Fibroblast of the conjunctiva (primary cell): ENCODE results near the gene SLC25A40.
"Not testable (repeated sequence)": the region's sequence is repeated elsewhere in the genome, so short reads cannot be mapped to it uniquely, and the experiment has no call there.

Experiments used
- DNase-seq: peaks from one replicate; pipeline ENCODE4 v3.0.0-alpha.2; 2010; ENCODE audit warnings: low read depth

Gene SLC25A40

GRCh38 chr7:87876040-87876868, at the start of gene SLC25A40, which contains the start of gene DBF4:
Gene SLC25A40 (minus strand): TSS chr7:87876360. CDS start chr7:87858727, 17,633 bp downstream.
Gene DBF4 (plus strand): TSS chr7:87876493. CDS start chr7:87876733, 240 bp downstream.
- peak; percentile 88 for DNase-seq

DNA sequence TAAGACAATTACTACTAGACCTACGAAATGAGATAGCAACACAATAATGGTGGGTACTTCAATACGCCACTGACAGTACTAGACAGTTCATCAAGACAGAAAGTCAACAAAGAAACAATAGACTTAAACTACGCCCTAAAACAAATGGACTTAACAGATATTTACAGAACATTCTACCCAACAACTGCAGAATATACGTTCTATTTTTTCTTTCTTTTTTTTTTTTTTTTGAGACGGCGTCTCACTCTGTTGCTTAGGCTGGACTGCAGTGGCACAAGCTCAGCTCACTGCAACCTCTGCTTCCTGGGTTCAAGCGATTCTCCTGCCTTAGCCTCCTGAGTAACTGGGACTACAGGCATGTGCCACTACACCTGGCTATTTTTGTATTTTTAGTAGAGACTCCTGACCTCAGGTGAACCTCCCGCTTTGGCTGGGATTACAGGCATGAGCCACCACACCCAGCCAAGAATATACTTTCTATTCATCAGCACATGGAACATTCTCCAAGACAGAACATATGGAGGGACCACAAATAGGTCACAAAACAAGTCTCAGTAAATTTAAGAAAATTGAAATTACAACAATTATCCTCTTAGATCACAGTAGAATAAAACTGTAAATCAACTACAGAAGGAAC, 46.7 kb upstream of the SLC25A40 start:
- DNase-seq: not testable (repeated sequence)

GRCh38 chr7:87920578-87920977, 44.4 kb upstream of the SLC25A40 start:
- no peak for DNase-seq

DNA sequence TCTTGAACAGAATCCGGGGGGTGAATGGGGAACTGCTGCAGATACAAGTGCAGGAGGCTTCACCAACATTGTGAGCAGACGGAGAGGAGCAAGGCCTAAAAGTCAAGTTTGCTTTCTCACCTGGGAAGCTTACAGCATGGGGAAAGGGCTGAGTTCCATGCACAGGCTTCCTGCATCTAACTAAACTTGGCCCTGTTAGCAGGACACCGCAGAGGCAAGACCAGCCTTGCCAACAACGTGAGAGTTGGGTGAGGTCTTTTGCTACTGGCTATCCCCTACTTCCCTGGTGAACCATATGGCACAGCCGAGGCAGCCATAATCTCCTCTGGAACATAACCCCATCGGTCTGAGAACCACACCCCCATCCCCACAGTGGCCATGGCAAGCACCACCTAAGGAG, 43.7 kb upstream of the SLC25A40 start:
- no peak for DNase-seq

DNA sequence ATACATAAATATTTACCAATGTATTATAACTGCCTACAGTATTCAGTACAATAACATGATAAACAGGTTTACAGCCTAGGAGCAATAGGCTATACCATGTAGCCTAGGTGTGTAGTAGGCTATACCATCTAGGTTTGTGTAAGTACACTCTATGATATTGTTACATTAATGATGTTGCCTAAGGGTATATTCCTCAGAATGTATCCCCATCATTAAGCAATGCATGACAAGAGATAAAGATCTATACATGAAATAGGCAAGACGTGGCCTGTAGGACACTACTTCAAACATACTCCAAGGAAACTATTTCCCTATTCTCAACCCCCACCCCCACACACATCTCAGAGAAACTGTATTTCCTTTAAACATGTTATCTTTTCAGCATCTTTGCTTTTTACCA, 42.6 kb upstream of the SLC25A40 start:
- DNase-seq: no peak

- no peak for DNase-seq
Observed at GRCh38 chr7:87912121-87912520, 36.0 kb upstream of the SLC25A40 start.

GRCh38 chr7:87908814-87909213, 32.7 kb upstream of the SLC25A40 start:
- DNase-seq: not testable (repeated sequence)

- DNase-seq: not testable (repeated sequence)
Observed at GRCh38 chr7:87907136-87907906, 31.2 kb upstream of the SLC25A40 start.

- no peak for DNase-seq
Observed at GRCh38 chr7:87899255-87899654, 23.1 kb upstream of the SLC25A40 start.

GRCh38 chr7:87895363-87895762, 19.2 kb upstream of the SLC25A40 start:
- no peak for DNase-seq

- DNase-seq: peak; percentile 21
Observed at GRCh38 chr7:87886875-87887274, 10.7 kb upstream of the SLC25A40 start.

- no peak for DNase-seq
Observed at GRCh38 chr7:87885018-87885417, 8.9 kb upstream of the SLC25A40 start.

- DNase-seq: no peak
Observed at GRCh38 chr7:87882151-87882937, 6.2 kb upstream of the SLC25A40 start.

- DNase-seq: no peak
Observed at GRCh38 chr7:87878208-87878735, 2.1 kb upstream of the SLC25A40 start.

DNA sequence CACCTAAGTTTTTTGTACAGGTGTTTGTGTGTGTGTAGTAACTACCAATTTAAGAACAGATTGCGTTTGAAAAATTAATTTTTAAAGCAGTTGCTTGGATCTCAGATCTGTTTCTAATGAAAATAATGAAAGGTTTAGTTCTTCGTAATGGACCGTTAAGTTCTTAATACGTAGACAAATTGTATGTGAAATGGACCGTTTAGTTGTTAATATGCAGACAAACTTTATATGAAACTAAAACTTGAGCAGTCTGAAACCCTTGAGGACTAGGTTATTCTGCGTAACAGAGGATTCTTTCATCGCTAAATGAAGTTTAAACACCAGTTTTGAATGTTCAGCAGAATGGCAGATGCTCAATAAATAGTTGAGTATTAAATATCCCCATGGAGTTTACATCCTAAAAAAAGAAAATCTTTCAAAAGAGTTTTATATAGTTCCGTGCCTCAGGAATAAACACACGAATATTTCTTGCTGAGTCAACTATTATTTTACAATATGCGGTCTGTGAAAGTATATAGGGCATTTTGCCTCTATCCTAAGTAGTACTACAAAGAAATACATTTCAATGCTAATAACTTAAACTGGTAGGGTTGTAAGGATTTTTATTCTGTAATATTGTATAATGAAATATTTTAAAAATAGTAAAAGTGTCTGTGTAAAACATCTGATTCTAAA, 1.3 kb upstream of the SLC25A40 start:
- DNase-seq: no peak

- DNase-seq: peak; percentile 8
Observed at GRCh38 chr7:87876869-87877234, 692 bp upstream of the SLC25A40 start.

DNA sequence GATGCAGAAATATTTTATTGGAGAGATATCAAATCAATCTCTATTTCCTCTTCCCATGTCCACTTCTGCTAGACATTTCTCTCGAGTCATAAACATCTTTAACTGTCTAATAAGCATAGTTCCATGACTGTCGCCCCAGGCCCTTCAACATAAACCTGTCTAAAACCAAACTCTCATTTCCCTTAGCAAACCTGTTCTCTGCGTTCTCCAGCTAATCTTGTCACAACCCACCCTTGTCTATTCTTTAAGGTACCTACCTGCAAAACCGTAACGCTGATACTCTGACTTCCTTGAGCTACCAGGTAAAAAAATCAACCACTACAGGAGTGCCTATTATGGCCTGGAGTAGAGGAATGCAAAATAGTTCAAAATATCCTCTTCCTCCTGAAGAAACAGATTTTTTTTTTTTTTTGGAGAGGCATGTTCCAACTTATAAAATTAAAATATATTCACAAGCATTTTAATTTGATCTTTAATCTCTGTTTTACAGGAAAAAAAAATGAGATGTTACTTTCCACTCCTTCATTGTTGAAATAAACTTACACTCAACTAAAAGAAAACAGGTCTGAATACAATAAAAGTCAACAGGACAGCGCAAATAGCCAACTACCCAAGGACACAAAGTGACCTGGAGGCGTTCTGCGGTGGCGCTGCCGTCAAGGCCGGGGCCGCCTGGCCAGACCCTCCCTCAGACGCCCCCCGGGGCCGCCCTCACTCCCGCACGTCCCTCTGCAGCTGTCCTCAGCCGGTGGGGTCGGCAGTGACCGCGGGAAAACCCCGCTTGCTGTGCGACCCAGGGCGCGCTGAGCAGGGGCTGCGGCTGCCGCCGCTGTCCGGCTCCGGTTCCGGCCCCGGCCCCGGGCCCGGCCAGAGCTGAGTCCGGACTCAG, 765 bp downstream of the SLC25A40 start:
- no peak for DNase-seq

- no peak for DNase-seq
Observed at GRCh38 chr7:87874066-87874465, 2.1 kb downstream of the SLC25A40 start.

- not testable (repeated sequence) for DNase-seq
Observed at GRCh38 chr7:87873328-87873727, 2.8 kb downstream of the SLC25A40 start.

GRCh38 chr7:87872346-87872745, 3.8 kb downstream of the SLC25A40 start:
- no peak for DNase-seq
